Kidney (tissue), 14 donors: ENCODE results near the gene PSMD11. TPM values are rescaled to one million over a fixed set of nuclear protein-coding genes. Genes with fewer than 3 reads are reported as not detected.

Experiments
- DNase-seq, 5 donors: peaks; one replicate each; pipeline ENCODE4 v3.0.0-alpha.2; 2013 to 2020
- FAIRE-seq: peaks from 2 replicates; lab custom pipeline; 2012; peaks lifted over from hg19 to GRCh38; lab: Jason Lieb, UNC
- H3K27ac ChIP-seq, 2 donors: one replicate each; pipeline ENCODE4 v1.7.0; 2013; ENCODE audit warnings: low read depth in 2 of 2, low read length in 2 of 2, inconsistent platforms in 1 of 2
- H3K27me3 ChIP-seq: one replicate; pipeline ENCODE4 v1.7.1; 2013; ENCODE audit warnings: low read length, inconsistent platforms; ENCODE audit not compliant: control insufficient read depth, insufficient read depth
- H3K36me3 ChIP-seq, 3 donors: one replicate each; pipeline versions ENCODE4 v1.7.0 to v1.7.1; 2013; ENCODE audit warnings: low read length in 3 of 3, control low read depth in 1 of 3, inconsistent platforms in 1 of 3; ENCODE audit not compliant: insufficient read depth in 3 of 3, control insufficient read depth in 2 of 3
- H3K4me1 ChIP-seq, 3 donors: one replicate each; pipeline versions ENCODE4 v1.7.0 to v1.7.1; 2013; ENCODE audit warnings: low read length in 3 of 3, inconsistent platforms in 1 of 3, low read depth in 1 of 3; ENCODE audit not compliant: control insufficient read depth in 2 of 3, insufficient read depth in 2 of 3
- H3K4me3 ChIP-seq, 3 donors: one replicate each; pipeline versions ENCODE4 v1.7.0 to v1.8.1; 2013; ENCODE audit warnings: low read length in 3 of 3, control low read depth in 1 of 3, inconsistent platforms in 1 of 3
- H3K9ac ChIP-seq, 3 donors: one replicate each; pipeline versions ENCODE4 v1.7.0 to v1.7.1; 2013; ENCODE audit warnings: low read length in 3 of 3, control low read depth in 1 of 3, inconsistent platforms in 1 of 3
- H3K9me3 ChIP-seq, 3 donors: one replicate each; pipeline versions ENCODE4 v1.7.0 to v1.7.1; 2013; ENCODE audit warnings: low read length in 3 of 3, control low read depth in 1 of 3, inconsistent platforms in 1 of 3; ENCODE audit not compliant: control insufficient read depth in 2 of 3, insufficient read depth in 1 of 3
- intact Hi-C: fragments of 100-400 bp; cut with DNase I; formaldehyde crosslinking; loops from one replicate; pipeline ENCODE4 v1.11.1; 2022
- polyA plus RNA-seq: library from polyadenylated mRNA; stranded (reverse); fragments of 350-450 nt; fragmentation: Illumina TruSeq; extraction: RNeasy Lipid Tissue Mini Kit (QIAGEN cat#74804); gene quantifications from one replicate; pipeline ENCODE4 v1.2.3, GENCODE V29; 2014; ENCODE audit warnings: low read depth, low replicate concordance; ENCODE audit not compliant: insufficient read depth
- total RNA-seq: library from RNA; stranded (reverse); fragmentation: NEBNext Ultra II Directional; extraction: Animal tissue kit (Norgen Biotek cat#: 25700); gene quantifications from one replicate; pipeline ENCODE4 v1.2.1, GENCODE V29; 2021
- TF ChIP-seq, protein P1 (sequence below): IDR thresholded peaks from 3 replicates; pipeline ENCODE4 v1.5.1; 2012; ENCODE audit warnings: mild to moderate bottlenecking, moderate library complexity, borderline replicate concordance; ENCODE audit not compliant: insufficient read depth; ENCODE audit errors: extremely low read depth
- donor health status: control.
- donor health status: control.
- donor health status: control.
- donor health status: control.
- donor health status: control.
- donor health status: DM: yes; HTN: yes; CAD: no.
- donor health status: Normal renal cell carcinoma (clear cell type).

Gene PSMD11
- total and polyA plus RNA-seq, 2 donors from 2014 or later = 65.1 to 67.5 TPM

DNA sequence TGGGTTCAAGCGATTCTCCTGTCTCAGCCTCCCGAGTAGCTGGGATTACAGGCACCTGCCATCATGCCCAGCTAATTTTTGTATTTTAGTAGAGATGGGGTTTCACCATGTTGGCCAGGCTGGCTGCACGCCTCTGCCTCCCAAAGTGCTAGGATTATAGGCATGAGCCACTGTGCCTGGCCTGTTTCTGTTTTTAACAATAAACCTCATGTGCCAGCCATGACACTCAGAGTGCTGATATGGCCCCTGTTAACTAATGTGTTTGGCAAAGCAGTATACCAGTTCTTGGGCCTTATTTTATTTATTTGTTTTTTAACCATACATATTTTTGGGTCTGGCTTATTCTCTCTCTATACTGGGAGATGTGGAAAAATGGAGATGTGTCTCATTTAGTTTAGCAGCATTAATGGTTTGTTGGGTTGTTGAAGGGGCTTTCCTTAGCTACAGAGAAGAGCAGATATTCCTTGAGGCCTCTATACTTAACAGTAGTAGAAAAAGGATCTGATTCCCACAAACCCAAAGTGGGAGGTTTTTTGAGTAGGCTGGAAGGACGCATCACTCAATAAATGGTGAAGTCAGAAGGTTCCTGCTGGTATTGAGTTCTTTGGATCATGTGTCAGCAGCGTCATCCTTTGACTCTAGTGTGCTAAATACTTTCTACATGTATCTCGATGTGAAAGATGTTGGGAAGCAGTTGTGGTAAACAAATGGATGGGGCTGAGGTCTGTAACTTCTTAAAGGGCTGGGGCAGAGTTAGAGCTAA lies 26.3 kb downstream of the PSMD11 start:
- intact Hi-C loops = no loop called here
- H3K9me3 ChIP-seq = no peaks in the 10 kb centered on the region
- H3K27me3 ChIP-seq = no peaks in the 10 kb centered on the region
- H3K27ac ChIP-seq = no peak overlapping the region
- no peaks in the 10 kb centered on the region for H3K4me1 ChIP-seq
- no peak overlapping the region for H3K9ac ChIP-seq
- H3K36me3 ChIP-seq = peaks cover 11 to 68% (median 48%) of the 10 kb centered on the region in 3 donors
- DNase-seq = no peak
- H3K4me3 ChIP-seq = no peak overlapping the region
- FAIRE-seq = no peak
- TF ChIP-seq, protein P1, sequence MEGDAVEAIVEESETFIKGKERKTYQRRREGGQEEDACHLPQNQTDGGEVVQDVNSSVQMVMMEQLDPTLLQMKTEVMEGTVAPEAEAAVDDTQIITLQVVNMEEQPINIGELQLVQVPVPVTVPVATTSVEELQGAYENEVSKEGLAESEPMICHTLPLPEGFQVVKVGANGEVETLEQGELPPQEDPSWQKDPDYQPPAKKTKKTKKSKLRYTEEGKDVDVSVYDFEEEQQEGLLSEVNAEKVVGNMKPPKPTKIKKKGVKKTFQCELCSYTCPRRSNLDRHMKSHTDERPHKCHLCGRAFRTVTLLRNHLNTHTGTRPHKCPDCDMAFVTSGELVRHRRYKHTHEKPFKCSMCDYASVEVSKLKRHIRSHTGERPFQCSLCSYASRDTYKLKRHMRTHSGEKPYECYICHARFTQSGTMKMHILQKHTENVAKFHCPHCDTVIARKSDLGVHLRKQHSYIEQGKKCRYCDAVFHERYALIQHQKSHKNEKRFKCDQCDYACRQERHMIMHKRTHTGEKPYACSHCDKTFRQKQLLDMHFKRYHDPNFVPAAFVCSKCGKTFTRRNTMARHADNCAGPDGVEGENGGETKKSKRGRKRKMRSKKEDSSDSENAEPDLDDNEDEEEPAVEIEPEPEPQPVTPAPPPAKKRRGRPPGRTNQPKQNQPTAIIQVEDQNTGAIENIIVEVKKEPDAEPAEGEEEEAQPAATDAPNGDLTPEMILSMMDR = no peak

DNA sequence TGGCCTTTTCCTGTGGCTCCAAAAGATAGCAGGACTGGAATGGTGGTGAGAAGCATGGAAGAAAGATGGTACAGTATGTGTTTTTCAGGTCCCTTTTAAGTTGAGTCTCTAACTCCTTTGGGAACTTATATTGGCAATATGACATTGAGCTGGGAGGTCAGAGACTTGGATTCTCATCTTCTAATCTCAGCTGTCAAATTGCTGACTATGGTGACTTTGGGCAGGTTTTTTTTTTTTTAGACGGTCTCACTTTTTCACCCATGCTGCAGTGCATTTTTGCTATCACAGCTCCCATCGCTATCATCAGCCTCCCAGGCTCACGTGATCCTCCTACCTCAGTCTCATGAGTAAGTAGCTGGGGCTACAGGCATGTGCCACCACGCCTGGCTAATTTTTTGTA lies 27.3 kb downstream of the PSMD11 start:
- H3K27me3 ChIP-seq = no peaks in the 10 kb centered on the region
- H3K4me1 ChIP-seq = no peaks in the 10 kb centered on the region
- peaks cover 11 to 67% (median 54%) of the 10 kb centered on the region in 3 donors for H3K36me3 ChIP-seq
- FAIRE-seq (no peak), DNase-seq (no peak)
- no peaks in the 10 kb centered on the region for H3K9me3 ChIP-seq
- H3K27ac ChIP-seq = no peak overlapping the region
- TF ChIP-seq, protein P1 = no peak
- no peak overlapping the region for H3K9ac ChIP-seq
- no peak overlapping the region for H3K4me3 ChIP-seq
- intact Hi-C loops = no loop called here

GRCh38 chr17:32475258-32475657 lies 30.9 kb downstream of the PSMD11 start:
- H3K4me1 ChIP-seq = no peaks in the 10 kb centered on the region
- no peak for FAIRE-seq

More at GRCh38 chr17:32475258-32475657, 30.9 kb downstream of the PSMD11 start:
- Histone ChIP-seq H3K9ac (no peak overlapping the region), H3K4me3 (no peak overlapping the region), H3K36me3 (peaks cover 16 to 78% (median 70%) of the 10 kb centered on the region in 3 donors), H3K27me3 (no peaks in the 10 kb centered on the region), H3K9me3 (no peaks in the 10 kb centered on the region), H3K27ac (no peak overlapping the region)
- DNase-seq = no peak
- intact Hi-C loops = no loop called here
- TF ChIP-seq, protein P1 = no peak
